HepG2 (cell line): ENCODE measurements around the gene AGAP1. TPM values are rescaled to one million over a fixed set of nuclear protein-coding genes. Genes with fewer than 3 reads are reported as not detected.

Source experiments
- ATAC-seq: fragments of 200-7000 bp; cut with Tn5 transposase; 3 replicates; pipeline ENCODE4 v1.9.1; 2020; ENCODE audit warnings: mild to moderate bottlenecking, moderate library complexity
- BruUV-seq: library from RNA; stranded (reverse); fragments of 400-500 nt; replicated peaks from 2 replicates; lab custom pipeline; 2021; lab: Mats Ljungman, UMichigan
- CTCF ChIA-PET: fragments of 300-600 bp; formaldehyde crosslinking; extraction: SDS; loops from one replicate; lab custom pipeline; 2021; ENCODE audit warnings: low total read pairs, inconsistent platforms, low intra/inter-chr PET ratio; lab: Yijun Ruan, JAX
- POLR2A ChIA-PET: fragments of 350-600 bp; sonication (Branson Sonifier 250); formaldehyde crosslinking; loops from one replicate; lab custom pipeline; 2020; ENCODE audit warnings: antibody characterized with exemption, inconsistent platforms; lab: Yijun Ruan, JAX
- DNase-seq: peaks from one replicate; pipeline ENCODE4 v3.0.0-alpha.2; 2015; ENCODE audit warnings: low spot score
- FAIRE-seq: peaks from 3 replicates; lab custom pipeline; 2011; peaks lifted over from hg19 to GRCh38; lab: Jason Lieb, UNC
- H2AFZ ChIP-seq: one replicate; pipeline ENCODE4 v1.6.1; 2011; ENCODE audit warnings: low read length, inconsistent platforms
- H3K27ac ChIP-seq: fragments of 300-600 bp; 3 replicates; pipeline ENCODE4 v1.8.0; 2011; ENCODE audit warnings: mixed run types, mild to moderate bottlenecking, mixed read lengths, low read length, inconsistent platforms; ENCODE audit not compliant: insufficient read depth; ENCODE audit errors: extremely low read length
- H3K27me3 ChIP-seq, 2 experiments: fragments of 200-600 bp in 1 of 2; 2 replicates in 1 of 2; 3 replicates in 1 of 2; pipeline versions ENCODE4 v1.6.0 to v1.8.0; 2011; ENCODE audit warnings: low read length in 2 of 2, mild to moderate bottlenecking in 2 of 2, moderate library complexity in 2 of 2, inconsistent platforms in 1 of 2; ENCODE audit not compliant: insufficient read depth in 2 of 2, control insufficient read depth in 1 of 2
- H3K36me3 ChIP-seq, 2 experiments: fragments of 200-600 bp in 1 of 2; replicated peaks in 1 of 2; 2 replicates in 1 of 2; 3 replicates in 1 of 2; pipeline versions ENCODE4 v1.5.1 to v1.8.0; 2011; ENCODE audit warnings: low read length in 2 of 2, inconsistent platforms in 1 of 2; ENCODE audit not compliant: insufficient read depth in 2 of 2, control insufficient read depth in 1 of 2
- H3K4me1 ChIP-seq: 2 replicates; pipeline ENCODE4 v1.5.1; 2012; ENCODE audit warnings: low read length, inconsistent platforms; ENCODE audit not compliant: insufficient read depth
- H3K4me2 ChIP-seq: 2 replicates; pipeline ENCODE4 v1.6.0; 2011; ENCODE audit warnings: low read depth, low read length, inconsistent platforms
- H3K4me3 ChIP-seq, 3 experiments: fragments of 200-600 bp in 1 of 3; sonication (generic), shearing (Covaris generic) in 1 of 3; replicated peaks in 1 of 3; 2 replicates each; pipeline ENCODE4 v1.5.1; 2011 to 2016; ENCODE audit warnings: low read length in 3 of 3, inconsistent platforms in 2 of 3, low read depth in 2 of 3, mild to moderate bottlenecking in 2 of 3, control low read depth in 1 of 3, mixed read lengths in 1 of 3; ENCODE audit not compliant: insufficient read depth in 1 of 3
- H3K79me2 ChIP-seq: one replicate; pipeline ENCODE4 v1.6.1; 2011; ENCODE audit warnings: low read length, inconsistent platforms; ENCODE audit not compliant: insufficient read depth
- H3K9ac ChIP-seq: 2 replicates; pipeline ENCODE4 v1.6.0; 2011; ENCODE audit warnings: mild to moderate bottlenecking, low read depth, low read length, inconsistent platforms; ENCODE audit not compliant: insufficient read depth
- H3K9me3 ChIP-seq: 2 replicates; pipeline ENCODE4 v1.5.1; 2012; ENCODE audit warnings: mild to moderate bottlenecking, low read length
- H4K20me1 ChIP-seq: 2 replicates; pipeline ENCODE4 v1.6.0; 2011; ENCODE audit warnings: inconsistent platforms, mild to moderate bottlenecking, low read length, moderate library complexity; ENCODE audit not compliant: insufficient read depth
- ELF3 ChIP-seq: IDR thresholded peaks from 2 replicates; pipeline ENCODE4 v1.6.1; 2016; ENCODE audit warnings: missing genetic modification reagents, missing compliant biosample characterization
- ESRRA ChIP-seq: sonication (generic); formaldehyde crosslinking; IDR thresholded peaks from 2 replicates; pipeline ENCODE4 v1.5.1; 2020; ENCODE audit warnings: mild to moderate bottlenecking, low read depth, missing genetic modification reagents
- GABPA ChIP-seq, 2 experiments: IDR thresholded peaks; 2 replicates each; pipeline ENCODE4 v1.6.1; 2011 to 2016; ENCODE audit warnings: low read depth in 2 of 2, low read length in 1 of 2, missing biosample characterization in 1 of 2, missing genetic modification characterization in 1 of 2
- GLMP ChIP-seq: sonication (generic); formaldehyde crosslinking; IDR thresholded peaks from 2 replicates; pipeline ENCODE4 v1.9.0; 2021; ENCODE audit warnings: missing genetic modification reagents, mild to moderate bottlenecking, borderline replicate concordance
- HDAC1 ChIP-seq: sonication (generic); formaldehyde crosslinking; IDR thresholded peaks from 2 replicates; pipeline ENCODE4 v1.5.1; 2020; ENCODE audit warnings: mild to moderate bottlenecking, missing genetic modification reagents
- HOXA7 ChIP-seq: sonication (generic); formaldehyde crosslinking; IDR thresholded peaks from 2 replicates; pipeline ENCODE4 v1.8.1; 2022; ENCODE audit warnings: mild to moderate bottlenecking, missing genetic modification reagents, moderate library complexity
- IKZF5 ChIP-seq: IDR thresholded peaks from 2 replicates; pipeline ENCODE4 v1.6.1; 2018; ENCODE audit warnings: missing genetic modification reagents, mild to moderate bottlenecking, missing compliant biosample characterization
- KDM6A ChIP-seq: IDR thresholded peaks from 2 replicates; pipeline ENCODE4 v1.6.1; 2016; ENCODE audit warnings: low read depth
- PRDM4 ChIP-seq: sonication (generic); formaldehyde crosslinking; IDR thresholded peaks from 2 replicates; pipeline ENCODE4 v1.9.0; 2021; ENCODE audit warnings: missing genetic modification reagents, borderline replicate concordance
- SOX6 ChIP-seq, 2 experiments: fragments of 450-650 bp in 1 of 2; sonication (generic) in 1 of 2; formaldehyde crosslinking in 1 of 2; IDR thresholded peaks; 2 replicates each; pipeline versions ENCODE4 v1.4.0 to v1.6.1; 2017 to 2020; ENCODE audit warnings: antibody characterized with exemption in 1 of 2, mild to moderate bottlenecking in 1 of 2, missing genetic modification reagents in 1 of 2
- SRY ChIP-seq: sonication (generic); formaldehyde crosslinking; IDR thresholded peaks from 2 replicates; pipeline ENCODE4 v1.8.0; 2022; ENCODE audit warnings: mild to moderate bottlenecking, missing genetic modification reagents
- ZFY ChIP-seq: sonication (generic); formaldehyde crosslinking; IDR thresholded peaks from 2 replicates; pipeline ENCODE4 v1.4.0; 2020; ENCODE audit warnings: missing genetic modification reagents
- ZNF235 ChIP-seq: sonication (generic); formaldehyde crosslinking; IDR thresholded peaks from 2 replicates; pipeline ENCODE4 v1.8.1; 2023; ENCODE audit warnings: mild to moderate bottlenecking, missing genetic modification reagents, borderline replicate concordance
- ZSCAN30 ChIP-seq: sonication (generic); formaldehyde crosslinking; IDR thresholded peaks from 2 replicates; pipeline ENCODE4 v1.5.0; 2020; ENCODE audit warnings: mild to moderate bottlenecking, missing genetic modification reagents
- ZSCAN5A ChIP-seq: sonication (generic); formaldehyde crosslinking; IDR thresholded peaks from 2 replicates; pipeline ENCODE4 v1.8.0; 2022; ENCODE audit warnings: mild to moderate bottlenecking, missing genetic modification reagents, borderline replicate concordance
- WGBS: methylation state at CpG from one replicate; pipeline ENCODE4 v1.1.6; 2017; ENCODE audit warnings: low lambda C conversion rate; 5-methylcytosine and 5-hydroxymethylcytosine counted together
- in situ Hi-C: cut with HindIII; loops from 2 replicates; pipeline ENCODE4 v1.10.0; 2017; ENCODE audit warnings: low pct_unique_long_range_greater_than_20kb; ENCODE audit not compliant: extremely low pct_ligation_motif_present
- intact Hi-C: fragments of 100-400 bp; cut with micrococcal nuclease; formaldehyde crosslinking; loops from one replicate; pipeline ENCODE4 v1.10.0; 2022; ENCODE audit not compliant: unreplicated experiment
- polyA plus RNA-seq, 8 experiments: library from polyadenylated mRNA; depleted of rRNA in 3 of 8; stranded (reverse) in 7 of 8; unstranded in 1 of 8; fragments of >200 nt; fragmentation: Illumina TruSeq in 4 of 8; extraction: Trizol in 4 of 8; gene quantifications; 2 replicates each; pipeline versions ENCODE4 v1.2.1 to v1.2.3, GENCODE V29; 2011 to 2016; ENCODE audit warnings: low read depth in 4 of 8, missing spikeins in 1 of 8, mixed read lengths in 1 of 8; ENCODE audit not compliant: insufficient read depth in 1 of 8
- total RNA-seq, 5 experiments: library from RNA; depleted of rRNA; stranded (reverse); fragments of >200 nt; fragmentation: Illumina TruSeq; extraction: Trizol; gene quantifications; 2 replicates each; pipeline ENCODE4 v1.2.3, GENCODE V29; 2016; ENCODE audit warnings: low read depth in 1 of 5

AGAP1 gene
- total and polyA plus RNA-seq, 2 of the 13 experiments (the other 11 are each of a cell fraction or from before 2014, with no cell fraction given), result 21.2 to 32.7 TPM

- intact Hi-C loops (no loop called here), in situ Hi-C loops (no loop called here)
- H3K27ac ChIP-seq, result no peak overlapping the region
- no peak overlapping the region for H3K9ac ChIP-seq
- H4K20me1 ChIP-seq, result peaks cover 37% of the 10 kb centered on the region
- 95% methylated on average over 13 of the region's 13 CpGs for WGBS
- H3K4me3 ChIP-seq, result no peak overlapping the region
- ChIA-PET CTCF (no interaction called here), POLR2A (no interaction called here)
- FAIRE-seq, result no peak
- no peak for ATAC-seq
- H3K79me2 ChIP-seq, result peaks cover 81% of the 10 kb centered on the region
- no TSS peak for BruUV-seq
- peaks cover 25% of the 10 kb centered on the region for H3K4me1 ChIP-seq
- no peak overlapping the region for H2AFZ ChIP-seq
- peaks cover 0 to under 1% of the 10 kb centered on the region in 2 experiments; a peak in 2 of 5 replicates for H3K36me3 ChIP-seq
- H3K4me2 ChIP-seq, result no peak overlapping the region
- no peak for DNase-seq
- peaks cover 6% of the 10 kb centered on the region for H3K9me3 ChIP-seq
- no peaks in the 10 kb centered on the region for H3K27me3 ChIP-seq
- TF ChIP-seq SRY (CRISPR knock-in tag), result no peak
- TF ChIP-seq GLMP (CRISPR knock-in tag), result no peak
- no peak for TF ChIP-seq ELF3 (CRISPR knock-in tag)
- no peak for TF ChIP-seq ZSCAN30 (CRISPR knock-in tag)
- TF ChIP-seq ZFY (CRISPR knock-in tag), result no peak
- no peak for TF ChIP-seq ZNF235 (CRISPR knock-in tag)
- no peak for TF ChIP-seq PRDM4 (CRISPR knock-in tag)
- TF ChIP-seq GABPA (IDR thresholded peaks at IDR 0.05; ENCODE audit: low read depth, low read length), result no peak
- no peak for TF ChIP-seq GABPA (CRISPR knock-in tag; IDR thresholded peaks at IDR 0.05; ENCODE audit: low read depth)
- TF ChIP-seq ZSCAN5A (CRISPR knock-in tag), result no peak
- TF ChIP-seq SOX6 (IDR thresholded peaks at IDR 0.05), result no peak
- TF ChIP-seq SOX6 (CRISPR knock-in tag; IDR thresholded peaks at IDR 0.05), result no peak
- no peak for TF ChIP-seq HDAC1
- no peak for TF ChIP-seq IKZF5
- no peak for TF ChIP-seq HOXA7 (CRISPR knock-in tag)
- TF ChIP-seq ESRRA, result no peak
- no peak for TF ChIP-seq KDM6A (CRISPR knock-in tag)
These were observed 69.4 kb downstream of the AGAP1 start for GRCh38 chr2:235563056-235563910.
